ENCODE data around the gene TAX1BP1. TPM values are rescaled to one million over a fixed set of nuclear protein-coding genes. Genes with fewer than 3 reads are reported as not detected.
A peak's percentile ranks its signal among the peaks of the same experiment; 100 is the strongest.

The TAX1BP1 gene
- total and polyA plus RNA-seq, 2 experiments from 2014 or later: 98.1 to 137 TPM

- Histone ChIP-seq H3K79me2 (ENCODE audit: insufficient read depth) (no peaks in the 10 kb centered on the region), H4K20me1 (ENCODE audit: insufficient read depth) (no peaks in the 10 kb centered on the region), H3K4me3 (no peak overlapping the region), H3K36me3 (ENCODE audit: low read depth) (no peaks in the 10 kb centered on the region), H2AFZ (0 out of 2 replicates have a peak overlapping the region, but pooled peaks have one; percentile 17), H3F3A (ENCODE audit: insufficient read depth) (peaks cover 4% of the 10 kb centered on the region; the same call in 1 of the 2 replicates), H3K9me2 (ENCODE audit: insufficient read depth) (no peaks in the 10 kb centered on the region), H3K4me2 (ENCODE audit: unreplicated experiment) (no peak overlapping the region), H3K4me1 (ENCODE audit: insufficient read depth) (peaks cover 12% of the 10 kb centered on the region), H3K27ac (no peak overlapping the region), H3K27me3 (replicated peaks; ENCODE audit: insufficient read depth) (no peaks in the 10 kb centered on the region), H3K9ac (no peak overlapping the region), H3K9me3 (ENCODE audit: low read depth) (no peaks in the 10 kb centered on the region)
- no peak for DNase-seq
- WGBS, 2 experiments (ENCODE audit: low coverage in 1 of 2, low lambda C conversion rate in 2 of 2, missing lambda C conversion rate in 2 of 2): 69 to 70% methylated on average over 3 of the region's 3 CpGs
- in situ Hi-C loops (cut with MboI): no loop called here
- TF ChIP-seq EZH2 (IDR thresholded peaks at IDR 0.05; ENCODE audit: insufficient read depth, poor library complexity, severe bottlenecking) (no peak), EZH2phosphoT487 (IDR thresholded peaks at IDR 0.05; ENCODE audit: insufficient read depth, low read depth) (no peak)
Measured at GRCh38 chr7:27704422-27705199, 35.4 kb upstream of the TAX1BP1 start.

GRCh38 chr7:27705200-27705594 is 34.8 kb upstream of the TAX1BP1 start:
- Histone ChIP-seq H3K9me3 (ENCODE audit: low read depth) (no peaks in the 10 kb centered on the region), H3K4me1 (ENCODE audit: insufficient read depth) (peaks cover 12% of the 10 kb centered on the region), H3K79me2 (ENCODE audit: insufficient read depth) (no peaks in the 10 kb centered on the region), H3K27ac (no peak overlapping the region), H3K4me3 (no peak overlapping the region), H3K36me3 (ENCODE audit: low read depth) (no peaks in the 10 kb centered on the region), H2AFZ (0 out of 2 replicates have a peak overlapping the region, but pooled peaks have one; percentile 17), H3K4me2 (ENCODE audit: unreplicated experiment) (no peak overlapping the region), H4K20me1 (ENCODE audit: insufficient read depth) (no peaks in the 10 kb centered on the region), H3F3A (ENCODE audit: insufficient read depth) (peaks cover 4% of the 10 kb centered on the region; the same call in 1 of the 2 replicates), H3K27me3 (replicated peaks; ENCODE audit: insufficient read depth) (no peaks in the 10 kb centered on the region), H3K9me2 (ENCODE audit: insufficient read depth) (no peaks in the 10 kb centered on the region), H3K9ac (no peak overlapping the region)
- 97 to 100% methylated on average over 2 of the region's 2 CpGs for WGBS, 2 experiments (ENCODE audit: low coverage in 1 of 2, low lambda C conversion rate in 2 of 2, missing lambda C conversion rate in 2 of 2)
- DNase-seq: no peak
- TF ChIP-seq EZH2 (IDR thresholded peaks at IDR 0.05; ENCODE audit: insufficient read depth, poor library complexity, severe bottlenecking): no peak
- no peak for TF ChIP-seq EZH2phosphoT487 (IDR thresholded peaks at IDR 0.05; ENCODE audit: insufficient read depth, low read depth)
- in situ Hi-C loops (cut with MboI): no loop called here

GRCh38 chr7:27708485-27708884 is 31.5 kb upstream of the TAX1BP1 start:
- no peak overlapping the region for H3K9ac ChIP-seq
- H4K20me1 ChIP-seq (ENCODE audit: insufficient read depth): no peaks in the 10 kb centered on the region
- peaks cover 4% of the 10 kb centered on the region; the same call in 1 of the 2 replicates for H3F3A ChIP-seq (ENCODE audit: insufficient read depth)
- in situ Hi-C loops (cut with MboI): no loop called here
- no peaks in the 10 kb centered on the region for H3K9me2 ChIP-seq (ENCODE audit: insufficient read depth)
- H3K27ac ChIP-seq: no peak overlapping the region
- no peak overlapping the region for H3K4me2 ChIP-seq (ENCODE audit: unreplicated experiment)
- no peaks in the 10 kb centered on the region for H3K36me3 ChIP-seq (ENCODE audit: low read depth)
- WGBS, 2 experiments (ENCODE audit: low coverage in 1 of 2, low lambda C conversion rate in 2 of 2, missing lambda C conversion rate in 2 of 2): 90 to 93% methylated on average over 6 of the region's 6 CpGs
- H3K9me3 ChIP-seq (ENCODE audit: low read depth): no peaks in the 10 kb centered on the region
- H2AFZ ChIP-seq: no peak overlapping the region
- no peaks in the 10 kb centered on the region for H3K27me3 ChIP-seq (replicated peaks; ENCODE audit: insufficient read depth)
- DNase-seq: no peak
- H3K4me3 ChIP-seq: no peak overlapping the region
- peaks cover 9% of the 10 kb centered on the region for H3K4me1 ChIP-seq (ENCODE audit: insufficient read depth)
- TF ChIP-seq EZH2phosphoT487 (IDR thresholded peaks at IDR 0.05; ENCODE audit: insufficient read depth, low read depth) (no peak), EZH2 (IDR thresholded peaks at IDR 0.05; ENCODE audit: insufficient read depth, poor library complexity, severe bottlenecking) (no peak)
- H3K79me2 ChIP-seq (ENCODE audit: insufficient read depth): no peaks in the 10 kb centered on the region

- in situ Hi-C loops (cut with MboI): no loop called here
- Histone ChIP-seq H3F3A (ENCODE audit: insufficient read depth) (peaks cover 4% of the 10 kb centered on the region; the same call in 1 of the 2 replicates), H2AFZ (no peak overlapping the region), H4K20me1 (ENCODE audit: insufficient read depth) (no peaks in the 10 kb centered on the region), H3K4me1 (ENCODE audit: insufficient read depth) (peaks cover 9% of the 10 kb centered on the region), H3K36me3 (ENCODE audit: low read depth) (no peaks in the 10 kb centered on the region), H3K9me3 (ENCODE audit: low read depth) (no peaks in the 10 kb centered on the region), H3K27ac (0 out of 2 replicates have a peak overlapping the region, but pooled peaks have one; percentile 9), H3K9ac (no peak overlapping the region), H3K27me3 (replicated peaks; ENCODE audit: insufficient read depth) (no peaks in the 10 kb centered on the region), H3K9me2 (ENCODE audit: insufficient read depth) (no peaks in the 10 kb centered on the region), H3K4me2 (ENCODE audit: unreplicated experiment) (no peak overlapping the region), H3K4me3 (no peak overlapping the region), H3K79me2 (ENCODE audit: insufficient read depth) (no peaks in the 10 kb centered on the region)
- peak; percentile 73 for DNase-seq
- 27 to 34% methylated on average over 2 of the region's 2 CpGs for WGBS, 2 experiments (ENCODE audit: low coverage in 1 of 2, low lambda C conversion rate in 2 of 2, missing lambda C conversion rate in 2 of 2)
- no peak for TF ChIP-seq EZH2 (IDR thresholded peaks at IDR 0.05; ENCODE audit: insufficient read depth, poor library complexity, severe bottlenecking)
- no peak for TF ChIP-seq EZH2phosphoT487 (IDR thresholded peaks at IDR 0.05; ENCODE audit: insufficient read depth, low read depth)
Measured at GRCh38 chr7:27709137-27710075, 30.6 kb upstream of the TAX1BP1 start.

Measured in GM23248 (cell line).